HFFc6 (cell line): ENCODE results near the gene WASF3. TPM values are rescaled to one million over a fixed set of nuclear protein-coding genes. Genes with fewer than 3 reads are reported as not detected.
"Not testable (repeated sequence)": the region's sequence is repeated elsewhere in the genome, so short reads cannot be mapped to it uniquely, and the experiment has no call there.

Source experiments
- DNase-seq: peaks from one replicate; pipeline ENCODE4 v3.0.0-alpha.2; 2018
- H3K27ac Mint-ChIP-seq: 2 replicates; pipeline ENCODE4 v1.8.0; 2020; ENCODE audit warnings: mild to moderate bottlenecking, mixed read lengths
- H3K27me3 Mint-ChIP-seq: 2 replicates; pipeline ENCODE4 v1.8.0; 2021; ENCODE audit warnings: mild to moderate bottlenecking, moderate library complexity, mixed read lengths; ENCODE audit not compliant: insufficient read depth
- H3K36me3 Mint-ChIP-seq: 2 replicates; pipeline ENCODE4 v1.8.0; 2021; ENCODE audit warnings: low read depth, mixed read lengths
- H3K4me1 Mint-ChIP-seq: 2 replicates; pipeline ENCODE4 v1.8.0; 2020; ENCODE audit warnings: low read depth, mixed read lengths
- H3K4me3 Mint-ChIP-seq: 2 replicates; pipeline ENCODE4 v1.8.0; 2020; ENCODE audit warnings: mild to moderate bottlenecking, moderate library complexity, mixed read lengths
- H3K9me3 Mint-ChIP-seq: 2 replicates; pipeline ENCODE4 v1.8.0; 2020; ENCODE audit warnings: mild to moderate bottlenecking, mixed read lengths
- total RNA-seq, 6 experiments: library from RNA; stranded (reverse); fragmentation: NEBNext Ultra II Directional; extraction: Animal tissue kit (Norgen Biotek cat#: 25700); gene quantifications; 2 replicates in 1 of 6; 3 replicates in 5 of 6; pipeline ENCODE4 v1.2.3, GENCODE V29; 2021
- TF ChIP-seq, protein P1 (sequence below): fragments of 200-600 bp; sonication (generic); IDR thresholded peaks from 2 replicates; pipeline ENCODE4 v1.5.0; 2021; ENCODE audit warnings: antibody characterized with exemption, mild to moderate bottlenecking

Gene WASF3
- total RNA-seq, 6 experiments from 2014 or later, result 26.4 to 32.9 (median 28.2) TPM

DNA sequence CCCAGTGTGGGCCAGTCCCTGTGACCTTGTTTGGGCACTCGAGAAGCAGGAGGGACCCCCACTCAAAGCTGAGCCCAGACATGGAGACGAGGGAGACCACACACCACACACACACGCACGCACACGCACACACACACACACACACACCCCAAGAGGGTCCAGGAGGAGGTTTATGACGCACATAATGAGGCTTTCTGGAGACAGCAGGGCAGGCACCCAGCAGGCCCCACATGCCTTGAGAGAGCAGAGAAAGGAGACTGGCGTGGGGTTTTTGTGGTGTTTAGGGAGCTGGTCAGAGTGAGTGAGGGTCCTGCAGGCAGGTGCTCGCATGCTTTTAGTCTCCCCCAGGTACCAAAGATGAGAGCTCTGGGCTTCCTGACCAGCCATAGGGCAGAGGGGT is 160.7 kb downstream of the WASF3 start:
- no peak for DNase-seq
- Mint-ChIP-seq H3K4me3 (no peak overlapping the region), H3K4me1 (no peaks in the 10 kb centered on the region), H3K36me3 (no peaks in the 10 kb centered on the region), H3K27ac (no peak overlapping the region), H3K27me3 (peaks cover 17% of the 10 kb centered on the region), H3K9me3 (no peaks in the 10 kb centered on the region)
- TF ChIP-seq, protein P1, sequence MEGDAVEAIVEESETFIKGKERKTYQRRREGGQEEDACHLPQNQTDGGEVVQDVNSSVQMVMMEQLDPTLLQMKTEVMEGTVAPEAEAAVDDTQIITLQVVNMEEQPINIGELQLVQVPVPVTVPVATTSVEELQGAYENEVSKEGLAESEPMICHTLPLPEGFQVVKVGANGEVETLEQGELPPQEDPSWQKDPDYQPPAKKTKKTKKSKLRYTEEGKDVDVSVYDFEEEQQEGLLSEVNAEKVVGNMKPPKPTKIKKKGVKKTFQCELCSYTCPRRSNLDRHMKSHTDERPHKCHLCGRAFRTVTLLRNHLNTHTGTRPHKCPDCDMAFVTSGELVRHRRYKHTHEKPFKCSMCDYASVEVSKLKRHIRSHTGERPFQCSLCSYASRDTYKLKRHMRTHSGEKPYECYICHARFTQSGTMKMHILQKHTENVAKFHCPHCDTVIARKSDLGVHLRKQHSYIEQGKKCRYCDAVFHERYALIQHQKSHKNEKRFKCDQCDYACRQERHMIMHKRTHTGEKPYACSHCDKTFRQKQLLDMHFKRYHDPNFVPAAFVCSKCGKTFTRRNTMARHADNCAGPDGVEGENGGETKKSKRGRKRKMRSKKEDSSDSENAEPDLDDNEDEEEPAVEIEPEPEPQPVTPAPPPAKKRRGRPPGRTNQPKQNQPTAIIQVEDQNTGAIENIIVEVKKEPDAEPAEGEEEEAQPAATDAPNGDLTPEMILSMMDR, result no peak

DNA sequence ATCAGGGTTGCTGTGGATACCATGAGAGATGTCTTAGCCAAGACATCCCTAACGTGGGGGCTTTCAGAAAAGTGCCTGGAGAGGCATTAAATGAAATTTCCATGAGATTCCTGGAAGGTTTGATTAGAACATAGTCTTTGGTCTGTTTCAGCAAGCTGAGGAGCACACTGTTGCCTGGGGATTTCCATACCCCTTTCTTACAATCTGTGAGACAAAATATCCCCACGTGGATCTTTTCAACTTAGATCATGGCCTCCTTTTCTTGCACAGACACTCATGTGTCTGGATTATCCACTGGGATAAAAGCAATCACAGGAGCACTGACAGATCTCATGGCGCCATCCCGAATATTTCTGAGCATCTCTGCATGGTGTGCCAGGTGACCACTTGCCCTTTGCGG is 161.4 kb downstream of the WASF3 start:
- no peaks in the 10 kb centered on the region for H3K36me3 Mint-ChIP-seq
- peaks cover 17% of the 10 kb centered on the region for H3K27me3 Mint-ChIP-seq
- no peak for DNase-seq
- TF ChIP-seq, protein P1, result no peak
- H3K27ac Mint-ChIP-seq, result no peak overlapping the region
- no peaks in the 10 kb centered on the region for H3K4me1 Mint-ChIP-seq
- no peaks in the 10 kb centered on the region for H3K9me3 Mint-ChIP-seq
- no peak overlapping the region for H3K4me3 Mint-ChIP-seq

DNA sequence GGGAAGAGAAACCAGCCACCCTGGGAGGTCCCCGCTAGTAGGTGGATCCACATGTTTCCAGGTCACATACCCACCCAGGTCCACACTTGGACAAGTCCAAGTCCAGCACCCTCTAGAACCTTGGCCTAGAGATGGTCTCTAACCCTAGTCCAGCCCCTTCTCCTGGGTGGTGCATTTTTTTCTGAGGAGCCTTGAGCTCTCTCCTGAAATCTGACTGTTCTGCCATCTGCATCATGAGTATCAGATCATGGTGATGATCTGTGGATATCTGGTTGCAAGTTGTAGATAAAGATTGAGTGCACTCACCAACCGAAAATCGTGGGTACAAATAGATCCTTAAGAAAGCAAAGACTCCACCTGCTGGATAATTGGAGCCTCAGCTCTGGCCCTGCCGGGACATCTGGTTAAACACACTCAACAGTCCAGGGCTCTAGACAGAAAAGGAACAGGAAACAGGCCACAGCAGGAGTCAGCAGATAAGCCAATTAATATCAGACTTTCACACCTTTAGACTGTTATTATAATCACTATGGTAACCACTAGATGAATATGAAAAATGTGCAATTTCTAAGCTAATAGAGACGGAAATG is 162.0 kb downstream of the WASF3 start:
- Mint-ChIP-seq H3K9me3 (no peaks in the 10 kb centered on the region), H3K4me1 (no peaks in the 10 kb centered on the region), H3K27me3 (peaks cover 17% of the 10 kb centered on the region), H3K36me3 (no peaks in the 10 kb centered on the region), H3K27ac (no peak overlapping the region), H3K4me3 (no peak overlapping the region)
- DNase-seq, result peak; percentile 10
- TF ChIP-seq, protein P1, result peak; percentile 51; the same call in 1 of the 2 replicates

DNA sequence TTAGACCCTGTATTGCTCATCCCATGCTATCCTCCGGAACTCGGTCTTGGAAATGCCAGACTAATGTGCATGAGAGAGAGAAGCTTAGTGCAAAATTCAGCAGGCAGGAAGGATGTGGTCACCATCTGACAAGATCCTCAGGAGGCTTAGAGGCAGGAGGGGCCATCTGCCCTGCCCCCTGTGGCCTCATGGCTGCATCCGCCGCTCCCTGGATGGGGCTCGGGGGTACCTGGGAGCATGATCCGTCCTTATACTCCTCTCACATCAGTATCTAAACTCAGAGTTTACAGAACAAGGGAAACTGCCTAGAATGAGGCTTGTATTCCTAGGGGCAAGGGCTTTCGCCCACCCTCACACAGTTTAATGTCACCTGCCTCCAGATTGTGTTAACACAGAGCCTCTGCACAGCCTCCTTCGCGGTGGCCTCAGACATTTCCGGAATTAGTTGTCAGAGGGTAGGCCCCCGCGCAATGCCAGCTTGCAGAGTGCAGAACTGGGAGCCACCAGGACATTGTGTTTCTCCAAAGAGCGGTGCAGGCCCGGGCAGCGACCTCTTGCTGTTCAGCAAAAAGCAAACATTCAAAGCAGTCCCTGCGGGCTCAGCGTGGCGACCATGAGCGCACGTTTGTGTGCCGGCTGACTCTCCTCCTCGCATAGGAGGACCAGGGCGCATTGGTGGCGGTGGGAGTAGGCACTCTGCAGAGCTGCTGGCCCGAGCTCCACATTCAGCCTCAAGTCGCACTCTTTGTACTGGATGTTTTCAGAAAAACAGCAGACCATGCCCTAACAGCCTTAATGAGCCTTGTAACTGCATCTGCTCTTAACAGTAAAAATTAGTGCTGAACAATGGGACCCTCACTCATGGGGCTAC is 164.0 kb downstream of the WASF3 start:
- peaks cover 19% of the 10 kb centered on the region for H3K27me3 Mint-ChIP-seq
- H3K9me3 Mint-ChIP-seq, result no peaks in the 10 kb centered on the region
- TF ChIP-seq, protein P1, result no peak
- H3K36me3 Mint-ChIP-seq, result no peaks in the 10 kb centered on the region
- no peak overlapping the region for H3K4me3 Mint-ChIP-seq
- no peaks in the 10 kb centered on the region for H3K4me1 Mint-ChIP-seq
- H3K27ac Mint-ChIP-seq, result no peak overlapping the region
- DNase-seq, result no peak

DNA sequence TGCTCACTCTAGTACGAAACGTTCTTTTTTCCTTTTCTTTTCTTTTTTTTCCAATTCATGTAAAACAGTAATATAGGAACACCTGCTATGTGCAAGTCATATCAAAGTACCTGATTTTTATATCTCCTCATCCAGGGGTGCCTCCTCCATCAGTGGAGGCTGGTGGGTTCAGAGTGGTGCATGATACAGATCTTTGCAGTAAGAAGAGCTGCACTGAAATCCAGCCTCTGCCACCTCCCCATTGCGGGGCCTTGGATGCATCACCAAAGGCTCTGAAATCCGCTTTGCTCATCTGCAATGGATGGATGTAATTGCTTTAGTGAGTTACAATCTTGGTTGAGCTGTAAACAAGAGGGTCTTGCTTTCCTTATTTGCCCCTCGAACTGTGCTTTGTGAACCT is 164.8 kb downstream of the WASF3 start:
- TF ChIP-seq, protein P1, result no peak
- no peak for DNase-seq
- Mint-ChIP-seq H3K36me3 (no peaks in the 10 kb centered on the region), H3K27ac (no peak overlapping the region), H3K4me3 (no peak overlapping the region), H3K9me3 (no peaks in the 10 kb centered on the region), H3K4me1 (no peaks in the 10 kb centered on the region), H3K27me3 (peaks cover 20% of the 10 kb centered on the region)

DNA sequence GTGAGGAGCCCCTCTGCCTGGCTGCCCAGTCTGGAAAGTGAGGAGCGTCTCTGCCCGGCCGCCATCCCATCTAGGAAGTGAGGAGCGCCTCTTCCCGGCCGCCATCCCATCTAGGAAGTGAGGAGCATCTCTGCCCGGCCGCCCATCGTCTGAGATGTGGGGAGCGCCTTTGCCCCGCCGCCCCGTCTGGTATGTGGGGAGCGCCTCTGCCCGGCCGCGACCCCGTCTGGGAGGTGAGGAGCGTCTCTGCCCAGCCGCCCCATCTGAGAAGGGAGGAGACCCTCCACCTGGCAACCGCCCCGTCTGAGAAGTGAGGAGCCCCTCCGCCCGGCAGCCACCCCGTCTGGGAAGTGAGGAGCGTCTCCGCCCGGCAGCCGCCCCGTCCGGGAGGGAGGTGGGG is 166.1 kb downstream of the WASF3 start:
- H3K9me3 Mint-ChIP-seq, H3K36me3 Mint-ChIP-seq, H3K4me1 Mint-ChIP-seq, H3K4me3 Mint-ChIP-seq, DNase-seq, H3K27ac Mint-ChIP-seq: not testable (repeated sequence)
- peaks cover 14% of the 10 kb centered on the region for H3K27me3 Mint-ChIP-seq
